ENCODE measurements around the gene PRSS1.
"Not testable (repeated sequence)": the region's sequence is repeated elsewhere in the genome, so short reads cannot be mapped to it uniquely, and the experiment has no call there.

Gene PRSS1

GRCh38 chr7:142773230-142773629, 24.0 kb downstream of the PRSS1 start:
- H3K27me3 ChIP-seq (ENCODE audit: insufficient read depth, poor library complexity, severe bottlenecking), result no peaks in the 10 kb centered on the region
- TF ChIP-seq SPI1 (IDR thresholded peaks at IDR 0.05; ENCODE audit: borderline replicate concordance, low read depth), result no peak
- TF ChIP-seq CTCF (IDR thresholded peaks at IDR 0.05; ENCODE audit: insufficient read depth, low read length), result no peak
- no peak for TF ChIP-seq GABPA (IDR thresholded peaks at IDR 0.05; ENCODE audit: low read depth)
- TF ChIP-seq POLR2AphosphoS5 (IDR thresholded peaks at IDR 0.05; ENCODE audit: low read depth), result no peak
- TF ChIP-seq REST (IDR thresholded peaks at IDR 0.05; ENCODE audit: insufficient replicate concordance, low read depth), result no peak
- no peak for DNase-seq (ENCODE audit: low read depth in 1 of 2, low spot score in 1 of 2)
- no peak overlapping the region for H3K4me3 ChIP-seq (replicated peaks; ENCODE audit: insufficient read depth, low read length)
- H3K27ac ChIP-seq (replicated peaks), result no peak overlapping the region

- no peak for TF ChIP-seq GABPA (IDR thresholded peaks at IDR 0.05; ENCODE audit: low read depth)
- no peak for TF ChIP-seq SPI1 (IDR thresholded peaks at IDR 0.05; ENCODE audit: borderline replicate concordance, low read depth)
- no peak for TF ChIP-seq REST (IDR thresholded peaks at IDR 0.05; ENCODE audit: insufficient replicate concordance, low read depth)
- TF ChIP-seq POLR2AphosphoS5 (IDR thresholded peaks at IDR 0.05; ENCODE audit: low read depth), result no peak
- TF ChIP-seq CTCF (IDR thresholded peaks at IDR 0.05; ENCODE audit: insufficient read depth, low read length), result no peak
- H3K4me3 ChIP-seq (replicated peaks; ENCODE audit: insufficient read depth, low read length), result no peak overlapping the region
- DNase-seq (ENCODE audit: low read depth in 1 of 2, low spot score in 1 of 2), result no peak
- H3K27me3 ChIP-seq (ENCODE audit: insufficient read depth, poor library complexity, severe bottlenecking), result no peaks in the 10 kb centered on the region
- no peak overlapping the region for H3K27ac ChIP-seq (replicated peaks)
Measured at GRCh38 chr7:142773937-142774744, 24.9 kb downstream of the PRSS1 start.

- DNase-seq (ENCODE audit: low read depth in 1 of 2, low spot score in 1 of 2), result no peak
- TF ChIP-seq REST (IDR thresholded peaks at IDR 0.05; ENCODE audit: insufficient replicate concordance, low read depth) (no peak), GABPA (IDR thresholded peaks at IDR 0.05; ENCODE audit: low read depth) (no peak), SPI1 (IDR thresholded peaks at IDR 0.05; ENCODE audit: borderline replicate concordance, low read depth) (no peak)
- Histone ChIP-seq H3K27me3 (ENCODE audit: insufficient read depth, poor library complexity, severe bottlenecking) (no peaks in the 10 kb centered on the region), H3K4me3 (replicated peaks; ENCODE audit: insufficient read depth, low read length) (no peak overlapping the region), H3K27ac (replicated peaks) (no peak overlapping the region)
Measured at GRCh38 chr7:142774826-142775225, 25.6 kb downstream of the PRSS1 start.

- not testable (repeated sequence) for DNase-seq (ENCODE audit: low read depth in 1 of 2, low spot score in 1 of 2)
Measured at GRCh38 chr7:142775351-142776115, 26.3 kb downstream of the PRSS1 start.

More at GRCh38 chr7:142775351-142776115, 26.3 kb downstream of the PRSS1 start:
- H3K4me3 ChIP-seq (replicated peaks; ENCODE audit: insufficient read depth, low read length); H3K27ac ChIP-seq (replicated peaks); H3K27me3 ChIP-seq (ENCODE audit: insufficient read depth, poor library complexity, severe bottlenecking): not testable (repeated sequence)

Data from HL-60 (cell line).